HCT116 (cell line): Measurements from ENCODE around the gene NGRN. TPM values are rescaled to one million over a fixed set of nuclear protein-coding genes. Genes with fewer than 3 reads are reported as not detected.

Experiments
- ATAC-seq: fragments of 200-7000 bp; cut with Tn5 transposase; 2 replicates; pipeline ENCODE4 v1.9.1; 2020; ENCODE audit warnings: mild to moderate bottlenecking, moderate library complexity
- BruUV-seq: library from RNA; stranded (reverse); fragments of 400-500 nt; replicated peaks from 2 replicates; lab custom pipeline; 2021; lab: Mats Ljungman, UMichigan
- CTCF ChIA-PET: fragments of 300-600 bp; sonication (Branson Sonifier 250); formaldehyde crosslinking; loops from one replicate; lab custom pipeline; 2021; ENCODE audit warnings: antibody characterized with exemption; lab: Charles Lee
- POLR2A ChIA-PET: fragments of 300-600, 350-600 bp; sonication (Branson Sonifier 250); formaldehyde crosslinking; loops from one replicate; lab custom pipeline; 2021; ENCODE audit warnings: antibody characterized with exemption; lab: Charles Lee
- RAD21 ChIA-PET, 2 experiments: fragments of 300-600 bp; sonication (Branson Sonifier 250); formaldehyde crosslinking; loops; one replicate each; lab custom pipeline; 2023; ENCODE audit warnings: low total read pairs in 2 of 2; ENCODE audit not compliant: uncharacterized antibody in 2 of 2, unreplicated experiment in 2 of 2, low non-redundant PET in 1 of 2; lab: Charles Lee
- DNase-seq: peaks from one replicate; pipeline ENCODE4 v3.0.0-alpha.2; 2010; ENCODE audit warnings: low read depth, low spot score
- H2AFZ ChIP-seq: fragments of 200-600 bp; shearing (Covaris generic), sonication (generic); 2 replicates; pipeline ENCODE4 v1.6.1; 2017; ENCODE audit warnings: low read depth, mixed run types, mixed read lengths, antibody characterized with exemption, low read length; ENCODE audit not compliant: poor library complexity, severe bottlenecking
- H3K27ac ChIP-seq: 2 replicates; pipeline ENCODE4 v1.5.1; 2012; ENCODE audit warnings: low read depth, low read length
- H3K27me3 ChIP-seq: fragments of 200-600 bp; sonication (generic); 2 replicates; pipeline ENCODE4 v1.6.1; 2016; ENCODE audit warnings: mixed run types, low read length, mixed read lengths; ENCODE audit not compliant: insufficient read depth
- H3K36me3 ChIP-seq, 2 experiments: fragments of 200-500 bp in 1 of 2; fragments of 200-600 bp in 1 of 2; sonication (Bioruptor generic) in 1 of 2; sonication (generic) in 1 of 2; 2 replicates each; pipeline versions ENCODE4 v1.5.1 to v1.6.1; 2014 to 2016; ENCODE audit warnings: low read length in 2 of 2, inconsistent platforms in 1 of 2, mixed read lengths in 1 of 2, mixed run types in 1 of 2; ENCODE audit not compliant: insufficient read depth in 2 of 2, control insufficient read depth in 1 of 2
- H3K4me1 ChIP-seq, 2 experiments: fragments of 200-600 bp in 1 of 2; sonication (generic) in 1 of 2; 2 replicates each; pipeline versions ENCODE4 v1.5.1 to v1.6.1; 2012 to 2017; ENCODE audit warnings: low read length in 2 of 2, inconsistent platforms in 1 of 2, mild to moderate bottlenecking in 1 of 2, mixed read lengths in 1 of 2, mixed run types in 1 of 2, moderate library complexity in 1 of 2; ENCODE audit not compliant: insufficient read depth in 2 of 2, control insufficient read depth in 1 of 2
- H3K4me2 ChIP-seq: fragments of 200-600 bp; sonication (generic); 2 replicates; pipeline ENCODE4 v1.6.1; 2017; ENCODE audit warnings: mixed run types, low read length, mixed read lengths
- H3K4me3 ChIP-seq, 2 experiments: fragments of 200-600 bp in 1 of 2; sonication (generic) in 1 of 2; replicated peaks in 1 of 2; 2 replicates each; pipeline ENCODE4 v1.5.1; 2011 to 2016; ENCODE audit warnings: low read length in 2 of 2, control low read depth in 1 of 2, low read depth in 1 of 2, mild to moderate bottlenecking in 1 of 2, mixed read lengths in 1 of 2, mixed run types in 1 of 2
- H3K79me2 ChIP-seq: fragments of 200-600 bp; sonication (generic); 2 replicates; pipeline ENCODE4 v1.6.1; 2017; ENCODE audit warnings: mild to moderate bottlenecking, mixed run types, low read length, moderate library complexity, mixed read lengths; ENCODE audit not compliant: insufficient read depth
- H3K9ac ChIP-seq: fragments of 200-600 bp; sonication (generic); 2 replicates; pipeline ENCODE4 v1.6.1; 2016; ENCODE audit warnings: low read length, mixed read lengths
- H3K9me2 ChIP-seq: fragments of 200-600 bp; sonication (generic), shearing (Covaris generic); 2 replicates; pipeline ENCODE4 v1.6.1; 2017; ENCODE audit warnings: mixed run types, mild to moderate bottlenecking, moderate library complexity; ENCODE audit not compliant: insufficient read depth
- H3K9me3 ChIP-seq, 2 experiments: fragments of 200-500 bp in 1 of 2; fragments of 200-600 bp in 1 of 2; sonication (Bioruptor generic) in 1 of 2; sonication (generic) in 1 of 2; 2 replicates each; pipeline ENCODE4 v1.6.1; 2014 to 2017; ENCODE audit warnings: low read length in 2 of 2, mixed read lengths in 2 of 2, inconsistent platforms in 1 of 2, low read depth in 1 of 2, mild to moderate bottlenecking in 1 of 2, mixed run types in 1 of 2, moderate library complexity in 1 of 2; ENCODE audit not compliant: control insufficient read depth in 1 of 2, insufficient read depth in 1 of 2
- H4K20me1 ChIP-seq: fragments of 200-600 bp; sonication (generic), shearing (Covaris generic); 2 replicates; pipeline ENCODE4 v1.6.1; 2017; ENCODE audit warnings: mixed run types, mild to moderate bottlenecking, moderate library complexity; ENCODE audit not compliant: insufficient read depth
- ATF3 ChIP-seq: IDR thresholded peaks from 2 replicates; pipeline ENCODE4 v1.6.1; 2012
- CBX3 ChIP-seq: IDR thresholded peaks from 2 replicates; pipeline ENCODE4 v1.6.1; 2012; ENCODE audit warnings: low read depth
- CEBPB ChIP-seq: IDR thresholded peaks from 2 replicates; pipeline ENCODE4 v1.6.1; 2012; ENCODE audit warnings: low read depth
- EGR1 ChIP-seq: IDR thresholded peaks from 2 replicates; pipeline ENCODE4 v1.6.1; 2012; ENCODE audit warnings: low read depth
- ELF1 ChIP-seq: IDR thresholded peaks from 2 replicates; pipeline ENCODE4 v1.6.1; 2012; ENCODE audit warnings: low read depth, borderline replicate concordance
- EZH2 ChIP-seq: fragments of 200-600 bp; sonication (generic); IDR thresholded peaks from 2 replicates; pipeline ENCODE4 v1.6.1; 2017; ENCODE audit warnings: antibody characterized with exemption, mixed run types
- FOSL1 ChIP-seq: IDR thresholded peaks from 2 replicates; pipeline ENCODE4 v1.6.1; 2012; ENCODE audit warnings: low read depth
- JUND ChIP-seq: IDR thresholded peaks from 2 replicates; pipeline ENCODE4 v1.6.1; 2012
- POLR2A ChIP-seq: IDR thresholded peaks from 2 replicates; pipeline ENCODE4 v1.7.0; 2011; ENCODE audit warnings: borderline replicate concordance; ENCODE audit not compliant: insufficient read depth, insufficient read length; ENCODE audit errors: extremely low read depth
- POLR2AphosphoS5 ChIP-seq: IDR thresholded peaks from 2 replicates; pipeline ENCODE4 v1.6.1; 2011; ENCODE audit warnings: mild to moderate bottlenecking, low read depth, low read length, moderate library complexity
- RAD21 ChIP-seq: IDR thresholded peaks from 2 replicates; pipeline ENCODE4 v1.6.1; 2012; ENCODE audit warnings: low read depth, mild to moderate bottlenecking
- REST ChIP-seq: IDR thresholded peaks from 2 replicates; pipeline ENCODE4 v1.6.1; 2012; ENCODE audit warnings: low read depth
- SIN3A ChIP-seq: IDR thresholded peaks from 2 replicates; pipeline ENCODE4 v1.6.1; 2012; ENCODE audit warnings: low read depth
- SP1 ChIP-seq: IDR thresholded peaks from 2 replicates; pipeline ENCODE4 v1.6.1; 2012; ENCODE audit warnings: low read depth
- SRF ChIP-seq: IDR thresholded peaks from 2 replicates; pipeline ENCODE4 v1.6.1; 2012; ENCODE audit warnings: low read depth
- TCF7L2 ChIP-seq: IDR thresholded peaks from 2 replicates; pipeline ENCODE4 v1.7.0; 2011; ENCODE audit warnings: borderline replicate concordance, inconsistent platforms; ENCODE audit not compliant: insufficient read depth, insufficient read length; ENCODE audit errors: extremely low read depth
- ZNF274 ChIP-seq: fragments of 200-500 bp; sonication (Bioruptor generic); IDR thresholded peaks from 2 replicates; pipeline ENCODE4 v1.6.1; 2014; ENCODE audit warnings: mild to moderate bottlenecking, low read depth, low read length, inconsistent platforms
- intact Hi-C: fragments of 100-400 bp; cut with micrococcal nuclease; formaldehyde crosslinking; loops from 2 replicates; pipeline ENCODE4 v1.10.0; 2022
- total RNA-seq: library from RNA; stranded (reverse); gene quantifications from one replicate; pipeline ENCODE4 v1.2.1, GENCODE V29; 2021; ENCODE audit not compliant: unreplicated experiment

NGRN gene
- total RNA-seq, 1 experiment from 2014 or later, result 72.7 TPM

- TF ChIP-seq REST (no peak), SRF (no peak), ATF3 (no peak)
- TF ChIP-seq, all 23 proteins: peak for 9
These were observed at the start of gene NGRN (continued) for GRCh38 chr15:90265271-90266060.

GRCh38 chr15:90217671-90218394 is 47.6 kb upstream of the NGRN start:
- ATAC-seq, result no peak
- TF ChIP-seq ZNF274, result no peak
- no peak for TF ChIP-seq EGR1
- TF ChIP-seq POLR2AphosphoS5, result no peak; the same call in 1 of the 2 replicates
- TF ChIP-seq TCF7L2, result no peak
- TF ChIP-seq RAD21, result no peak
- TF ChIP-seq EZH2, result no peak
- TF ChIP-seq JUND, result no peak
- TF ChIP-seq CBX3, result no peak
- no peak for TF ChIP-seq CEBPB
- TF ChIP-seq POLR2A, result no peak
- TF ChIP-seq FOSL1, result no peak
- no peak for TF ChIP-seq ELF1
- no peak for TF ChIP-seq SIN3A
- TF ChIP-seq SRF, result no peak
- TF ChIP-seq SP1, result no peak
- no peak for TF ChIP-seq ATF3

More at GRCh38 chr15:90217671-90218394, 47.6 kb upstream of the NGRN start:
- intact Hi-C loops, result loop anchor here (10.0 kb wide), 1 partner anchor 473 kb away; no protein-coding TSS in a partner anchor
- Histone ChIP-seq H4K20me1 (no peaks in the 10 kb centered on the region), H3K27ac (no peak overlapping the region), H3K9me3 (no peaks in the 10 kb centered on the region), H3K4me1 (peaks cover 23 to 42% of the 10 kb centered on the region in 2 experiments), H3K4me2 (no peak overlapping the region), H3K36me3 (peaks cover 8 to 11% of the 10 kb centered on the region in 2 experiments; a peak in 2 of 4 replicates), H3K9ac (no peak overlapping the region), H3K79me2 (peaks cover 57% of the 10 kb centered on the region), H2AFZ (no peak overlapping the region), H3K27me3 (no peaks in the 10 kb centered on the region), H3K9me2 (no peaks in the 10 kb centered on the region), H3K4me3 (no peak overlapping the region)
- ChIA-PET CTCF (interaction anchor here (1.0 kb wide), 1 partner anchor 16 kb away, joined by 3 read pairs; the partner anchor contains the start of gene GDPGP1), POLR2A (no interaction called here), RAD21 (no interaction called here)
- no peak for DNase-seq
- BruUV-seq, result no TSS peak
